ENCODE data around the gene ATP6V0E2.
"Not testable (repeated sequence)": the region's sequence is repeated elsewhere in the genome, so short reads cannot be mapped to it uniquely, and the experiment has no call there.

ATP6V0E2 gene

DNA sequence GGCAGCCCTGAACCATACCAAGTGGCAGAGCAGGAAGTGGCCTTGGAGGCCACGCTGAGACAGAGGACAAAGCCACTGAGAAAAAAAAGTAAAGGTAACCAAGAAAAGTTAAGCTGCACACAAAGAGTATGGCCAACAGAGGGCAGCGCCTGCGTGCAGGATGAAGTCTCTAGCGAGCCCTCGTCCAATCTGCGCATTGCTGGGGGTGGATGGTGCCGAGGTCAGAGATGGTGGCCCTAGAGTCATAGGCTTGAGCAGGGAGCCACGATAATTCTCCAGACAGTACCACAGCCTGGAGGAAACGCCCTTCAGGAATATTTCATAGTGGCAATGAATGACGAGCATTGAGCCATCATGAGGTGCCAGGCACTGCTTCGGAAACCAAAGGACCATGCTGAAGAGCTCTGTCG is 9.7 kb downstream of the ATP6V0E2 start:
- no peak overlapping the region for H3K4me3 ChIP-seq (ENCODE audit: low read depth, low read length)
- DNase-seq (ENCODE audit: low read depth), result no peak
- TF ChIP-seq, protein P1, sequence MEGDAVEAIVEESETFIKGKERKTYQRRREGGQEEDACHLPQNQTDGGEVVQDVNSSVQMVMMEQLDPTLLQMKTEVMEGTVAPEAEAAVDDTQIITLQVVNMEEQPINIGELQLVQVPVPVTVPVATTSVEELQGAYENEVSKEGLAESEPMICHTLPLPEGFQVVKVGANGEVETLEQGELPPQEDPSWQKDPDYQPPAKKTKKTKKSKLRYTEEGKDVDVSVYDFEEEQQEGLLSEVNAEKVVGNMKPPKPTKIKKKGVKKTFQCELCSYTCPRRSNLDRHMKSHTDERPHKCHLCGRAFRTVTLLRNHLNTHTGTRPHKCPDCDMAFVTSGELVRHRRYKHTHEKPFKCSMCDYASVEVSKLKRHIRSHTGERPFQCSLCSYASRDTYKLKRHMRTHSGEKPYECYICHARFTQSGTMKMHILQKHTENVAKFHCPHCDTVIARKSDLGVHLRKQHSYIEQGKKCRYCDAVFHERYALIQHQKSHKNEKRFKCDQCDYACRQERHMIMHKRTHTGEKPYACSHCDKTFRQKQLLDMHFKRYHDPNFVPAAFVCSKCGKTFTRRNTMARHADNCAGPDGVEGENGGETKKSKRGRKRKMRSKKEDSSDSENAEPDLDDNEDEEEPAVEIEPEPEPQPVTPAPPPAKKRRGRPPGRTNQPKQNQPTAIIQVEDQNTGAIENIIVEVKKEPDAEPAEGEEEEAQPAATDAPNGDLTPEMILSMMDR (IDR thresholded peaks at IDR 0.05; ENCODE audit: low read depth, low read length, missing control alignments), result peak; percentile 83

DNA sequence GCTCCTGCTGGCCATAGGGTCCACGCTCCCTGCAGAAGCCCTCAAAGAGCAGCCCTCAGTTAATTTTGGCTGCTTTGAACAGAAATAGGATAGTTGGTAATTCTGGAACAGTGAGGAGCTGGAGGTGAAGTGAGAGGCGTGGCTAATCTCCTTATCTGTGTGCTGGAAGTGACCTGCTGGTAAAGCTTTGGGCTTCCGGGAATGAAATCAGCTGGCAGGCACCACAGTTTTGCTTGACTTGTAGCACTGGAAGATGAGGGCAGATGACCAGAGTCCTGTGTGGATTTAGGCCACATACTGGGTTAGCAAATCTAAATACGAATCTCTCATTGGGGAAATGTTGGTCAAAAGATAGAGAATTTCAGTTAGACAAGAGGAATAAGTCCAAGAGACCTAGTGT is 10.2 kb downstream of the ATP6V0E2 start:
- DNase-seq (ENCODE audit: low read depth), result no peak
- TF ChIP-seq, protein P1 (IDR thresholded peaks at IDR 0.05; ENCODE audit: low read depth, low read length, missing control alignments), result no peak
- H3K4me3 ChIP-seq (ENCODE audit: low read depth, low read length), result no peak overlapping the region

DNA sequence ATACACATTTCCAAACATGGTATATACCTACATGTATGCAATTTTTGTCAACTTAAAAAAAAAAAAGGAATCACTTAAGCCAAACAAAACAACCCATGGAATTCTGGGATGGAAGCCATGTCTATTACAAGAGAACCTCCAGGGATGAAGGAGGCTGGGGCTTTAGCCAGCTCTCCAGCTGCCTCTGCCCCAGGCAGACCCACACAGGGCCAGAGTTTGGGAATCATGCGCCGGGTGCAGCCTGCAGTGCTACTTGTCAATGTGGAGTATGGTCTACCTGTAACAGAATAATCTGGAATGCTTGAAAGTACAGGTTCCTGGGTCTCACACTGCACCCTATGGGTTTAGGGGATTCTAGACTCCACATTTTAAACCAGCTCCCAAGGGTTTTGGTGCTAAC is 10.8 kb downstream of the ATP6V0E2 start:
- no peak overlapping the region for H3K4me3 ChIP-seq (ENCODE audit: low read depth, low read length)
- TF ChIP-seq, protein P1 (IDR thresholded peaks at IDR 0.05; ENCODE audit: low read depth, low read length, missing control alignments), result no peak
- no peak for DNase-seq (ENCODE audit: low read depth)

DNA sequence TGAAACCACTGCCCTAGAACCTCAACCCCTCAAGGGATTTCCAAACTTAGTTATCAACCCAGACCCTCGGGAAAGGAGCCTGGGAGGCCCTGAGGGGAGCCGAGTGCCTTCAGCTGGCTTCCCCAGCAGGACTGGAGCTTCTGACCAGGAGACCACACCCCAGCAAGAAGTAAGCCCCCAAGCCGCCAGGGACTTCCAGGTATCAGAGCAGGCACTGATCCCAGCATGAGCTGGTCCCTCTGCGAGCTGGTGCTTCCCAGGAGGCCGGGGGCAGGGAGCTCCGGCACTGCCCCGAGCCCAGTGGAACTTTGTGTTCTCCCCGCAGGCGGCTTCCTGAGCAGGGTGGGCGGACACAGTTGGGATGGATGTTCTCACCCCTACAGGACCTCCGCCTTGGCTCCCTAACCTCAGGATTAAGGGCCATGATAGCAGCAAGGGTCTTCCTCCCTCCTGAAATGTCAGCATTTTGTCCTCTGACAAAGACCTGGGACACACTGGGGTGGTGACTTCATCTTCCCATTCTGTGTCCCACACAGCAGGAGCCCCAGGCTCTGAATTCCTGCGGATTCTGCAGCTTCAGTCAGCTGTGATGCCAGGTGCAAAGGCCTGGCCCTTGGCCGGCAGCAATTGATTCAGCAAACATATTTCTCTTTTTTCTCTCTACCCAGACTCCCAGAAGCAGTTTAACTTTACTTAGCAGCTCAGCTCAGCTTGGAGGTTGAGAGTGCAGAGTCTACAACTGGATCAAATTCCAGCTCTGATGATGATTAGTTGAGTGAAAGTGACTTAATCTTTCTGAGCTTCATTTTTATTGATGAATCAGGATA is 11.6 kb downstream of the ATP6V0E2 start:
- no peak for DNase-seq (ENCODE audit: low read depth)
- TF ChIP-seq, protein P1 (IDR thresholded peaks at IDR 0.05; ENCODE audit: low read depth, low read length, missing control alignments), result no peak
- no peak overlapping the region for H3K4me3 ChIP-seq (ENCODE audit: low read depth, low read length)

DNA sequence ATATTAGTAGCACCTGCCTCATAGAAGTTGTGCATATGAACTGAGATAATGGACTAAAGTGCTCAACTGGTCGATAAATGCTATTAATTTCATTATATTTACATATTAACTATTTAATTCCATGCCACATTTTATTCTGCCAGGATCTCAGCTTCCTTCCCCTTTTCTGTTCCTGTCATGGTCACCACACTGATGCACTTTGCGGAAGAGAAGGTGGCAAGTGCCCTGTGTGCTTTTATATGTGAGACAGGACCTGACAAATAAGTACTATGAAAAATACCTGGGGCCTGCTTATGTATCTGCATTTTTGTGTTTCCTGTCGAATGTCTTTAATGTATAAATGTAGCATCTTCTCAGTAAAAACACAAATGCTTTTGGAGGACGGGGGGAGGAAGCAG is 12.2 kb downstream of the ATP6V0E2 start:
- TF ChIP-seq, protein P1 (IDR thresholded peaks at IDR 0.05; ENCODE audit: low read depth, low read length, missing control alignments), result no peak
- no peak overlapping the region for H3K4me3 ChIP-seq (ENCODE audit: low read depth, low read length)
- DNase-seq (ENCODE audit: low read depth), result no peak

DNA sequence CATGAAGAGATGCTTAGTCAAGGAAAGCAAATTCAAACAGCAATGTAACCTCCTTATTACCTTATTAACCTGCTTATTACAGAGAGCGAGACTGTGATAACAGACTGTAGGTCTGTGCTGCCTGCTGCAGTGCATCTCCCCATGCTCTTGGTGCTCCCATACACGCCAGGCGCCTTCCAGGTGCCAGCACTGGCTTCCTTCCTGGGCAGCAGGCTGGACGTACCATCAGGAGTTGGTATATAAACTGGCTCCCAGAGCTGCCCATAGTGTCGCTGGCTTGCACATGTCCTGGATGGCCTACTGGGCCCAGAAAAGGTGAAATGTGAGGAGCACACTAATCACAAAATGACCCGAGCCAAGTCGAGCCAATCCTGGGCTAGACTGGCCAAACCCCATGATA is 13.5 kb downstream of the ATP6V0E2 start:
- TF ChIP-seq, protein P1 (IDR thresholded peaks at IDR 0.05; ENCODE audit: low read depth, low read length, missing control alignments), result no peak
- no peak overlapping the region for H3K4me3 ChIP-seq (ENCODE audit: low read depth, low read length)
- DNase-seq (ENCODE audit: low read depth), result no peak

DNA sequence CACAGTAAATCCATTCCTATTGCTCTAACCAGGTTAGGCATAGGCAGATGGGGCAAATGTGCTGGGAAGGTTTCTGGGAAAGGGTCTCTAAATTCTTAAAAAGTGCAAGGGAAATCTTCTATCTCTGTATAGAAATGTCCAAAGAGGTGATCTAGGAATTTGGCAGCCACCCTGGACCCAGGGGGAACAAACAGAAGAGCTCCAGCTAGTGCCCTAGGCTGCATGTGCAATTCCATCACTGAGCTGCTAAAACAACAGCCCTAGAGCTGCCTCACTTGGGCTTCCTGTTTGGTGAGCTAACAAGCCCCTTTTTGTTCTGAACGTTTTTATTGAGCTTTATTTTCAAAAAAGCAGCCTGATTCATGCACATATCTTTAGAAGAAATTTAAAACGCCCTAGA is 16.9 kb downstream of the ATP6V0E2 start:
- not testable (repeated sequence) for DNase-seq (ENCODE audit: low read depth)

DNA sequence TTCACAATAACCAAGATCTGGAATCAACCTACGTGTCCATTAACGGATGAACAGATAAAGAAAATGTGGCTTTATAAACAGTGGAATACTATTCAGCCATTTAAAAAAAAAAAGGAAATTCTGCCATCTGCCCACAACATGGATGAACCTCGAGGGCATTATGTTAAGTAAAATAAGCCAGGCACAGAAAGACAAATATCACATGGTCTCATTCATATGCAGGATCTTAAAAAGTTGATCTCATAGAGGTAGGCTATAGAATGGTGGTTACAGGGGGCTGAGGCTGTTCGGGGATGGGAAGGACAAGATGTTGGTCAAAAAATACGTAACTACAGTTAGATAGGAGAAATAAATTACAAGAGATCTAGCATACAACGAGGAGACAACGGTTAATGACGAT is 21.2 kb downstream of the ATP6V0E2 start:
- not testable (repeated sequence) for H3K4me3 ChIP-seq (ENCODE audit: low read depth, low read length); DNase-seq (ENCODE audit: low read depth)

More for the DNA sequence above, 16.9 kb downstream of the ATP6V0E2 start:
- not testable (repeated sequence) for H3K4me3 ChIP-seq (ENCODE audit: low read depth, low read length)

DNA sequence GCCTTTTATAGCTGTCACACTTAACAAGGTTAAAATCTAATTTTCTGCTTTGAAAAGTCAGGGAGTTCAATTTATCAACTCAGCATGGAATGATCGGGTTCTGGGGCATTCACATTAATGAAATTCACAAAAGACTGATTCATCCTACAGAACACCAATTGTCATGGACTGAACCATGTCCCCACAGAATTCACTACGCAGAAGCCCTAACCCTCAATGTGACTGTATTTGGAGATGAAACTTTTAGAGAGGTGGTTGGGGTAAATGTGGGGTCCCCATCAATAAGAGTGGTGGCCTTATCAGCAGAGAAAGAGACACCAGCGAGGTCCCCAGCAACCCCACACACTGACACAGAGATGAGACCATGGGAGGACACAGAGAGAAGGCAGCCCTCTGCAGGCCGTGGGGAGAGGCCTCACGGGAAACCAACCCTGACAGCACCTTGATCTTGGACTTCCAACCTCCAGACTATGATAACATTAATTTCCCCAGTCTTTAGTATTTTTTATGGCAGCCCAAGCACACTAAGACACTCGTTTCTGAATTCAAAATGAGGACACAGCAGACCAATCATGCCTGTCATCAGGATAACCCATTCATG is 34.1 kb downstream of the ATP6V0E2 start:
- not testable (repeated sequence) for H3K4me3 ChIP-seq (ENCODE audit: low read depth, low read length); DNase-seq (ENCODE audit: low read depth)

DNA sequence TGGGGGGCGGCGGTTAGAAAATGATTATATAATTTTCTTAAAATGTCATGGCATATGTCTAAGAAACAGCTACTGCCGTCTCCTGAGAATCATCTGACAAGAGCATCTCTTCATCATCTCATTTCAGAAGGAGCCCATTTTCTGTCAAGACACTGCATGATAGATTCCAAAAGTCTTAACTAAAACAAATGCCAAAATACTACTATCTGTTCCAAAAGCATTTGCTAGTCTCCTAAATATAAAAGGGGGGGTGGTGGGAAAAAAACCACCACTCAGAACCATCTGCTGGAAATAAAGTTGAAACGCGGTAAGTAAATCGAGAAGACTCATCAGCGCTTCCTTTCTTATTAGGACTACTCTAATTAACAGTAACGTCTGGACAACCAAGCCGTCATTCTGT is 36.5 kb downstream of the ATP6V0E2 start:
- H3K4me3 ChIP-seq (ENCODE audit: low read depth, low read length); DNase-seq (ENCODE audit: low read depth): not testable (repeated sequence)

DNA sequence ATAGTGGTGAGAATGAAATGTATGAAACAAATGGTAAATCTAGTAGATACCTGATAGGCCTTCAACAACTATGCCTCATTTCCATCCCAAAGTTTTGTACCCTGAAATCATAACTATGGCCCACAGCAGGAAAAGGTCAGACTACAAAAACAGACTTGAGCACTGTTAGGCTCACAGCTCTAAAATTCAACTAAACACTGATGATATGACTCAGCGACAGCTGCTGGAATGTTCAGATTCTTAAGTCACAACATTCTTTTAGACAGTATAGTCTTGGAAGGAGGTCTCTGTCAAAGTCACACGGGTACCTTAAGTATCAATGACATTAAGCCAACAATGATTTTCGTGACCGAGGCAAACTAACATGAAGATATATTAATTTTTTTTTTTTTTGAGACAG is 38.4 kb downstream of the ATP6V0E2 start:
- not testable (repeated sequence) for H3K4me3 ChIP-seq (ENCODE audit: low read depth, low read length); DNase-seq (ENCODE audit: low read depth)
